ENCODE results near the gene SHKBP1.

SHKBP1 gene

GRCh38 chr19:40625406-40626120, 48.9 kb downstream of the SHKBP1 start:
- no peak for TF ChIP-seq CTCF (IDR thresholded peaks at IDR 0.05; ENCODE audit: low read length, missing control alignments)
- DNase-seq (ENCODE audit: low read depth) = no peak
- H3K4me3 ChIP-seq (replicated peaks; ENCODE audit: low read depth, low read length) = no peak overlapping the region

- DNase-seq (ENCODE audit: low read depth) = no peak
- no peak for TF ChIP-seq CTCF (IDR thresholded peaks at IDR 0.05; ENCODE audit: low read length, missing control alignments)
- no peak overlapping the region for H3K4me3 ChIP-seq (replicated peaks; ENCODE audit: low read depth, low read length)
Measured at GRCh38 chr19:40626918-40627317, 50.2 kb downstream of the SHKBP1 start.

GRCh38 chr19:40627486-40628279, 51.0 kb downstream of the SHKBP1 start:
- no peak for DNase-seq (ENCODE audit: low read depth)
- TF ChIP-seq CTCF (IDR thresholded peaks at IDR 0.05; ENCODE audit: low read length, missing control alignments) = no peak
- H3K4me3 ChIP-seq (replicated peaks; ENCODE audit: low read depth, low read length) = no peak overlapping the region

DNA sequence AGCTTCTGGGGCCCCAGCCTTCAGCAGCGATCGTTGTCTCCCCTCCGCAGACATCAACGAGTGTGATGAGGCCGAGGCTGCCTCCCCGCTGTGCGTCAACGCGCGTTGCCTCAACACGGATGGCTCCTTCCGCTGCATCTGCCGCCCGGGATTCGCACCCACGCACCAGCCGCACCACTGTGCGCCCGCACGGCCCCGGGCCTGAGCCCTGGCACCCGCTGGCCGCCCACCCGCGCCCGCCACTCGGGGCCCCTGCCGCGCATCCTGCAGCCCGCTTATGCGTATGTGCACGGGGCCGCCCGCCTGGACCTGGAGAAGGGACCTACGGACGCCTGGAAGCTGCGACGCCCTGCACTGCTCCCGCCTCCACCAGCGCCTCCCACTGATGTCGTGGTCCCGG, 52.7 kb downstream of the SHKBP1 start:
- H3K4me3 ChIP-seq (replicated peaks; ENCODE audit: low read depth, low read length) = no peak overlapping the region
- TF ChIP-seq CTCF (IDR thresholded peaks at IDR 0.05; ENCODE audit: low read length, missing control alignments) = no peak
- no peak for DNase-seq (ENCODE audit: low read depth)

DNA sequence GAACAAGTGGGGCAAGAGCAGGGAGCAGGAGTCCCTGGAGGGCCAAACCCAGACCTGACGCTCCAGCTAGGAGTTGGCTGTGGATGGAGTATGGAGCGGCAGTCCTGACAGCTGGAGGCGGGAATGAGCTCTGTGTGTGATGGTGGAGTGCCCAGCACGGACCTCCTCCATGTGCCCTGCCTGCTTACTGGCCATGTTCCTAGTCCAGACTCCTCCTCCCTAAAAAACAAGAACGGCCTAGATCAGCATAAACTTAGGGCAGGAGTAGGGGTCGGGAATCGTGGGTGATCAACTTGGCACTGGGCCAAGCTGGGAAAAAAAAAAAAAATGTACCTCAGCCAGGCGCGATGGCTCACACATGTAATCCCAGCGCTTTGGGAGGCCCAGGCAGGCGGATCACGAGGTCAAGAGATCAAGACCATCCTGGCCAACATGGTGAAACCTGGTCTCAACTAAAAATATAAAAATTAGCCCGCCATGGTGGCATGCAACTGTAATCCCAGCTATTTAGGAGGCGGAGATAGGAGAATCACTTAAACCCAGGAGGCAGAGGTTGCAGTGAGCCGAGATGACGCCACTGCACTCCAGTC, 54.0 kb downstream of the SHKBP1 start:
- no peak for DNase-seq (ENCODE audit: low read depth)

More for the DNA sequence above, 54.0 kb downstream of the SHKBP1 start:
- TF ChIP-seq CTCF (IDR thresholded peaks at IDR 0.05; ENCODE audit: low read length, missing control alignments) = no peak
- no peak overlapping the region for H3K4me3 ChIP-seq (replicated peaks; ENCODE audit: low read depth, low read length)
